Measurements from ENCODE around the gene LENEP.

Gene LENEP

DNA sequence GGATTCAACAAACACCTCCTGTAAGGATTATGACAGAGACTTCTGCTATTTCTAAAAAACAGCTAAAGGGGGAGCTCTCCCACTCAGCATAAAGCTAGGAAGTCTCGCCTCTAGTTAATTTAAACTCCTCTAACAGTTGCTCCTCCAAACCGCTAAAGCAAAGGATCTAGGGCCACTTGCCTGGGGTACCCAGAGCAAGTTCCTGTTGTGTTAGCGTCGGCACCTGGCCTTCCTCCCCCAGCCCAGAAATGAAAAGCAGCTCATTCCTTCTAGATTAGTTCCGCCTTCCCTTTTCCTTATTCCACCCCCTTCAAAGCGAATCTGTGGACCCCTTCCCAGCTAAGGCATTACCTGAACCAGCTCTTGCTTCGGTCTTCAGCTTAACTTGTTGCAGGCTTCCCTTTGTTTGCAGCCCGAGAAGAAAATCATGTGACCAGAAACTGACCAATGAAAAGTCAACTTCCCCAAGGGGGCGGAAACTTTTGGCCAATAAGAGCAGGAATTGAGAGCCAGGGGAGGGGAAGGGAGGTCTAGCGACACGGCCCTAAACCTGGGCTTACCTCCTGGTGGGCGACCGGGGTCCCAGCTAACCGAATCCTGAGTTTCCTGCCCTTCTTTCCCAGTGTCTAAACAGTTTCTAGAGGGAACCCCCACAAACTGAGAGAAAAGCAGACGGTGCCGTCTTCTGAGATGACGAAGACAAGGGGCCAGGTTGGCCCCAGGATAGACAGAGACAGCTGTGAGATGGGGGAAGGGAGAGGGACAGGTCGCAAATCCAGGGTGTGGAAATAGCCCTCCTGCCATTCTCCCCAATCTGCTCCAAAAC, 37.5 kb upstream of the LENEP start, which contains the start of gene PBXIP1:
TSS of gene PBXIP1 (minus strand) at position 382 of the 826 bp plus-strand sequence. CDS start 2,378 bp downstream, outside the sequence.
- TF ChIP-seq, protein P1, sequence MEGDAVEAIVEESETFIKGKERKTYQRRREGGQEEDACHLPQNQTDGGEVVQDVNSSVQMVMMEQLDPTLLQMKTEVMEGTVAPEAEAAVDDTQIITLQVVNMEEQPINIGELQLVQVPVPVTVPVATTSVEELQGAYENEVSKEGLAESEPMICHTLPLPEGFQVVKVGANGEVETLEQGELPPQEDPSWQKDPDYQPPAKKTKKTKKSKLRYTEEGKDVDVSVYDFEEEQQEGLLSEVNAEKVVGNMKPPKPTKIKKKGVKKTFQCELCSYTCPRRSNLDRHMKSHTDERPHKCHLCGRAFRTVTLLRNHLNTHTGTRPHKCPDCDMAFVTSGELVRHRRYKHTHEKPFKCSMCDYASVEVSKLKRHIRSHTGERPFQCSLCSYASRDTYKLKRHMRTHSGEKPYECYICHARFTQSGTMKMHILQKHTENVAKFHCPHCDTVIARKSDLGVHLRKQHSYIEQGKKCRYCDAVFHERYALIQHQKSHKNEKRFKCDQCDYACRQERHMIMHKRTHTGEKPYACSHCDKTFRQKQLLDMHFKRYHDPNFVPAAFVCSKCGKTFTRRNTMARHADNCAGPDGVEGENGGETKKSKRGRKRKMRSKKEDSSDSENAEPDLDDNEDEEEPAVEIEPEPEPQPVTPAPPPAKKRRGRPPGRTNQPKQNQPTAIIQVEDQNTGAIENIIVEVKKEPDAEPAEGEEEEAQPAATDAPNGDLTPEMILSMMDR (IDR thresholded peaks at IDR 0.05; ENCODE audit: control insufficient read depth, extremely low read depth, insufficient read depth): peak; percentile 22; the same call in 1 of the 2 replicates
- DNase-seq (ENCODE audit: low read depth): peak; percentile 76
- peak within 1 kb of the TSS; percentile 63 for H3K4me3 ChIP-seq (ENCODE audit: low read depth, low read length)

DNA sequence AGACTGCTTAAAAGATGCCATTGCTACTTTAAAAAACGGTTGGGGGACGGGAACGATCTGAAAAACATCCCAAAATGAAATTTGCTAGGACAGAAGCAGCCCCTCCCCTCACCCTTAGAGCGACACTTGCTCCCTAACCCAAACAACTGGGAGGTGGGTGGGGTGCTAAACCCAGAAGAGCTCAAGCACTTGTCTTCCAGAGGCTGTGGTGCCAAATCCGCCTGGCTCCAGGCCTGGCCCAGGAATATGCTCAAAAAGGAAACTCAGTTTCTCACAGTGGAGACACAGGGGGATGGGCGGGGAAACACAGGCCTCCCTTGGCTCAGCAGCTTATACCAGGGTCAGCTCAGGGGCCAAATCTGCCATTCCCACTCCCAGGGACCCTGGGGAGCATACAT, 36.8 kb upstream of the LENEP start:
- TF ChIP-seq, protein P1 (IDR thresholded peaks at IDR 0.05; ENCODE audit: control insufficient read depth, extremely low read depth, insufficient read depth): no peak
- no peak for DNase-seq (ENCODE audit: low read depth)
- H3K4me3 ChIP-seq (ENCODE audit: low read depth, low read length): peak overlapping the region; percentile 63

DNA sequence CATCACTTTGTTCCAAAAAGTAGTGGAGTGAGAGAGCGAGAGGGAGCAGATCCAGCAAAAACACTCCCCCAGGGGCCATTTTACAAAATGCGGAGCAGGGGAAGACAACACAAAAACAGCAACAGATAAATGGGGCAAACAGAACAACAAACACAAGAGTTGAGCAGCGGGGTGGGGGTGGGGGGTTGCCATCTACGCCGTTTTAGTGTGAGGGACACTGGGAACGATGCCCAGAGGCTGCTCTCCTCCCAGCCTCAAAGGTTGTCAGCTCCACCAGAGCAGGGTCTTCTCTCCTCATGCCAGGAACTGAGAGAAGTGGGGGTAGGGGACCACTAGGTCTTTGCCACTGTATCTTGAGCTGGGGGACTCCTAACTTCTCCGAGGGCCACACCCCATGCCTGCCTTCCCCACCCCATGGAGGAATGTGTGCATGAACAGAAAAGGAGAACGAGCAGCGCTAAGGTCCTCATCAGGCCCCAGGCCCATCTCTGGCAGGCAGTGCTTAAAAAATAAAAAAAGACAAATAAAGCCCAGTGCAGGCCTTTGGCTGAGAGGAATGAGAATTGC, 36.2 kb upstream of the LENEP start:
- no peak overlapping the region for H3K4me3 ChIP-seq (ENCODE audit: low read depth, low read length)
- TF ChIP-seq, protein P1 (IDR thresholded peaks at IDR 0.05; ENCODE audit: control insufficient read depth, extremely low read depth, insufficient read depth): no peak
- no peak for DNase-seq (ENCODE audit: low read depth)

DNA sequence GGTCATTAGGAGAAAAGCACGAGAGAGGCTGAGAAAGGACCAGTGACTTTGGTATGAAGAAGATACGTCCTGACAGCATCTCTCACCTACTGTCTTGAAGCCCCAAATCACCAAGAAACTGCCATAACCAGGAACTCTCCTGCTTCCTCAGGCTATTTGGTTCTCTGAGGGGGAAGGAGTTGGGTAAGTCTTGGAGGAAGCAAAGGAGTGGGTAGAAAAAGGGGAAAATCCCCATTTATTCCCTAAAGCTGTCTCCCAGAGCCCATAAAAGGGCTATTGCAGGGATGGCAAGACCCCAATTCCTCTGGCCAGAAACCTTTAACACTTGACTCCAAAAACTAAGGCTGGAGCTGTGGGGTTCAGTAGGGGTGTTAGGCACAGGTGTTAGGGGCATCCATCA, 35.4 kb upstream of the LENEP start:
- no peak for DNase-seq (ENCODE audit: low read depth)
- H3K4me3 ChIP-seq (ENCODE audit: low read depth, low read length): no peak overlapping the region
- TF ChIP-seq, protein P1 (IDR thresholded peaks at IDR 0.05; ENCODE audit: control insufficient read depth, extremely low read depth, insufficient read depth): no peak

DNA sequence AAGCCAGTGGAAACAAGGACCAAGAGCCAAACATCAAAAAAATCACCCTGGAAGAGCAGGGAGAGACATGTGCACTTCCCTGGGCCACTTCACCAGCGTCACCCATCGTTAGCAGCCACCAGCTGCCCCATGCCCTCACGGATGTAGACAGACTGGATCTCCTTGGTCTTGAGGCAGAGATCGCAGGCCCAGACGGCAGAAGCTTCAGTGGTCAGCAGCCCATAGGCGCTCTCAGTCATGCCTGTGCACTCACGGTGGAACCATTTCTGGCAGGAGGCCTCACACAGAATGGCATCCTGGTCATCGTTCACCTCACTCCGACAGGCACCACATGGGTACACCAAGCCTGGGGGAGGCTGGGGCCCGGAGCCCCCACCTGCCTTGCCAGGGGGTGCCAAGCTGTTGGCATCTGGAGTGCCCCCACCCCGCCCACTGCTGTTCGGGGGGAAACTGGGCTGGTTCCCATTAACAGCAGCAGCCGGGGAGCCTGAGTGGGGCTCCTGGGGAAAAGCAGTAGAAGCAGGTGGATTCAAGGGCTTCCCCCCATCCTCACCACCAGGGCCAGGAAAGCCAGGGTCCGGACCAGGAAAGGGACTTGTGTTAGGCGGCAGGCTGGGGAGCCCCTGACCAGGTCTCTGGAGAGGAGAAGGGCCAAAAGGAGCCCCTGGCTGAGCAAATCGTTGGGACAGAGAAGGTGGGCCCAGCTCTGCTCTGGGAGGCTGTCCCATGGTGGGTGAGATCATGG, 34.5 kb upstream of the LENEP start:
- H3K4me3 ChIP-seq (ENCODE audit: low read depth, low read length): no peak overlapping the region
- DNase-seq (ENCODE audit: low read depth): no peak
- TF ChIP-seq, protein P1 (IDR thresholded peaks at IDR 0.05; ENCODE audit: control insufficient read depth, extremely low read depth, insufficient read depth): no peak

DNA sequence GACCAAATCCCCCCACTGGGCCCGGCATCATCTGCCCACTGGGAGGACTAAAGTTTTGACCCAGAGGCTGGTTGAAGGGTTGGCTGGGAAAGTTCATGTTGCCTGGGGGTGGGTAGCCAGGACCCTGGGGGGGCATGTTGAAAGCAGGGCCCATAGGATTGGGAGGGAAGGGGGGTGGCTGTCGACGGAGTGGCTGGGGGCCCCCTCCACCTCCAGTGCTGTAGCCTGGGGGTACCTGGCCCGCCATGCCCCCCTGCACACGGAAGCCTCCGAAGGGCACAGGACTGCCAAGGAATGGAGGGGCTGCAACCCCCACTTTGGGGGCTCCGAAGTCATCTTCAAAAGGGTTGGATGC, 34.0 kb upstream of the LENEP start:
- TF ChIP-seq, protein P1 (IDR thresholded peaks at IDR 0.05; ENCODE audit: control insufficient read depth, extremely low read depth, insufficient read depth): no peak
- no peak overlapping the region for H3K4me3 ChIP-seq (ENCODE audit: low read depth, low read length)
- DNase-seq (ENCODE audit: low read depth): no peak

Measured in LNCaP clone FGC (cell line).